Activated gamma-delta T cell (primary cell): ENCODE measurements around the gene UBE2M.

Source experiments
- DNase-seq: peaks from one replicate; lab custom pipeline; 2025; lab: John Stamatoyannopoulos, UW

Gene UBE2M

DNA sequence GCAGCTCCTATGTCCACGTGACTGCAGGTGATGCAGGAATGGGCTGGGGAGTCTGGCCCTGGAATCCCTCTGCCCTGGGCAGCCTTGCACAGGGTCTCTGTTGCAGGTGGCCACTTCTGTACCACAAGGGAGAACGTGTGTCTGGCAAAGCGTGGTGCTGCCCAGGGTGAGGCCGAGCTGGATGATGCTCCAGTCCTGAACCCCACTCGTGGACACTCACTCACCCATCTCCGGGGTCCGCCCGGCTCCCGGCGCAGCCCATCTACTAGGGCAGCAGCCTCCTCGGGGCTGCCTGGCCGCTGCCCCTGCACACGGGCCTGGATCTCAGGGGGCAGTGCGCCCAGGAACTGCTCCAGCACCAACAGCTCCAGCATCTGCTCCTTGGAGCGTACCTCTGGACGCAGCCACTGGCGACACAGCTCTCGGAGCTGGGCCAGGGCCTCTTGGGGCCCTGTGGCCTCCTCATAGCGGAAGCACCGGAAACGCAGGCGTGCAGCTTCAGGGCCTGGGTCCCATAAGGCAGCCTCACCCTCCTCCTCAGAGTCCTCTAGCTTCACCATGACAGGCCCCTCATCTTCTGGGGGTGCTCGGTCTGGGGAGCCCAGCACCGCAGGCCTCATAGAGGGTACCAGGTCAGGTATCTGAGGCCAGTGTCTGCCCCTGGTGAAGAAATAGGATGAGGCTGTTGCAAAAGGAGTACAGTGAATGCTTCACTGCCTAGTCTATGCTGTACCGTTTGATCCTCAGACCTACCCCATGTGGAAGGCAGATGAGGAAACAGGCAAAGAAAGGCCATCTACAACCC is 12.6 kb upstream of the UBE2M start:
- no peak for DNase-seq

DNA sequence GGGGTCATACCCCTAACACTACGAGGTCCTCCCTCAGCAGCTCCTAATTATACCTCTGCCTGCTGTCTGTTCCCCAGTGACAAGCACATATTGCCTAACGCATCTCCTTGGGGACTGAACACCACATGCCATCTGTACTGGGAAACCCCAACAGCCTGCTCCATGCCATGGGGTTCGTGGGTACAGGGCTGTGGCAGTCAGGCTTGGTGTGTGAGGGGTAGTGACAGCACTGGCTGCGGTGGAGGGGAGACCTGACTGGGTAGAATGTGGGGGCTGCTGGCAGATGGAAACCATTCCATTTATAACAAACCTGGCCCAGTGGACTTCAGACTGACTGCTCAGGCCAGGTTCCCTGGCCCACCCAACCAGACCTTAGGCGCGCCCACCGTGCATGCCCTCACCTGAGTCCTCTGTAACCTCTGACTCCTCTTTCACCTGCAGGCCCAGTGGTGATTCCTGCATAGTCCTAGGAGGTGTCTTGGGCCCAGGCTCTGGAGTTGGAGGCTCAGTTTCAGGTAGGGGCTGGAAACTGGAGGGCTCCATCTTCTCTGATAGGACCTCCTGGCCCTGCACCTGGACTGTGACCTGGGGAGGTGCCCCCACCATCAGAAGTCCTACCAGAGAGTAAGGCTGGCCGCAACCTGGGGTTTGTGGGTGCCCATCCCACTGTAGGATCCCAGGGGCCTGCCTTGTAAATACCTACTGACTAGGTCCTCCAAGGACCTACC is 11.7 kb upstream of the UBE2M start:
- DNase-seq = no peak

DNA sequence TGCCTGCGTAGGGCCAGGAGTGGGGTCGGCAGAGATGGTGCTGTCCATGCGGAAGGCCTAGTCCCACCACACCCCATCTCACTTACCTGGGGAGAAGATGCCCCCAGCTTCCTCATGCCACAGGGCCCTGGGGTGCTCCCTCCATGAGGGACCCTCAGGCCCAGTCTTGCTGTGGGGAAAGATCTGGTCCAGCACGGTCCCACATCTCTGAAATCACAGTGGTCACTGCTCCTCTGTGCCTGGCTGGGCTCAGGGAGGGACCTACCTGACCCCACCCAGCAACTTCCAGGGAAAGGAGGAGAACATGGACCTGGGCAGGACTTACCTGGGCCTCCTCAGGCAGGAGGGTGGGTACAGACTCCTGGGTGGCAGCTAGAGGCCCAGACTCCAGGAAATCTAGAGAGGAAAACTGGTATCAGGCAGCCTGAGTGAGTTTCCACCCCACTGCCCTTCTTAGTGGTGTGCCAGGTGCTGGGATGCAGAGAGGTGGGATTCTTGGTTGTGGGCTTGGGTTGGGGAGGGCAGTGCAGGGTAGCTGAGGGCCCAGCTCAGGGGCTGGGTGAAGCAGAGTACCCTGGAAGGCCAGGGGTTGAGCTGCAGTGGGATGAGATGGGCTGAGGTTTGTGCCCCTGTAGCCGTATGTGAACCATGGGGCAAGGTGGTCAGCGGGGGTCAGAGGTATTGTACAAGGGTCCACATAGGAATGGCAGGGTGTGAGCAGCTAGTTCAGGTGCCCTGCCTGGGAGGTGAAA is 11.0 kb upstream of the UBE2M start:
- DNase-seq = no peak

DNA sequence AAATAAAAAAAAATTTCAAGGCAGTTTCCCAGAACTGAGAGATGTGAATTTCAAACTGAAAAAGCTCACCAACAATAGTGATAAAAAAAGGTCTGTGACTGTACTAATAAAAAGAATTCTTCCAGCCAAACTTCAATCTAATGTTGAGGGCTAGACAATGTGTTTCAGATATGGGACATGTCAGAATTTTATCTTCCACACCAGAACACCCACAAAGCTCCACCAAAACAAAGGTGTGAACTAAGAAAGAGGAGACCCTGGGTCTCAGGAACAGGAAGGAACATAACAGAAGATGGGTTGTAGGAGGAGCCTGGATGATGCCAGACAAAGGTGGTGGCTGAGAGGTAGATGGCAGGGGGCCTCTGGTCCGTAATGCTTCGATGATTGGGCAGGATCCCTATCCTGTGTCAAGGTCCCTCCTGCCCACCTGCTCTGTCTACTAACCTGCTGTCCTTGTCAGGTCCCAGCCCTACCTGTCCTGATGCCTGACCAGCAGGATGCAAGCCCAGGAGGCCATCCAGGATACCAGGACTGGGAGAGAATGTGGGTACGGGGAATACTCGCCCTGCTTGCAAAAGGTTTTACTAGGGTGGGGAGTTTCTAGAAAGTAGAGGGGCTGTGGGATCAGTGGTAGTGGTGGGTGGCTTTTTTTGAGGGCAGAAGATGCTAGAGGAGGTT is 10.2 kb upstream of the UBE2M start:
- DNase-seq = no peak

DNA sequence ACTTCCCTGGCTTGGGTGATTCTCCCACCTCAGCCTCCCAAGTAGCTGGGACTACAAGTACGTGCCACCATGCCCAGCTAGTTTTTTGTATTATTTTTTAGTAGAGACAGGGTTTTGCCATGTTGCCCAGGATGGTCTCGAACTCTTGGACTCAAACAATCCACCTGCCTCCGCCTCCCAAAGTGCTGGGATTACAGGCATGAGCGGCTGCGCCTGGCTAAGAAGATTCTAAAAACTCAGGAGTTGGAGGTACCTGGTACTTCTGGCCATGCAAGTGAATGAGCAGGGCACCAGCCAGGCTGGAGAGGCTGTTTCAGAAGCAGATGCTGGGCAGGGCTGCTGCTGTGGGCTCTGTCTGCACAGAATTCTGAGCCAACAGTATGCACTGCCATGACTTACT is 8.6 kb upstream of the UBE2M start:
- no peak for DNase-seq

- no peak for DNase-seq
Measured at GRCh38 chr19:58563823-58564222, 5.4 kb upstream of the UBE2M start.

GRCh38 chr19:58563034-58563573 is 4.7 kb upstream of the UBE2M start:
- DNase-seq = no peak

DNA sequence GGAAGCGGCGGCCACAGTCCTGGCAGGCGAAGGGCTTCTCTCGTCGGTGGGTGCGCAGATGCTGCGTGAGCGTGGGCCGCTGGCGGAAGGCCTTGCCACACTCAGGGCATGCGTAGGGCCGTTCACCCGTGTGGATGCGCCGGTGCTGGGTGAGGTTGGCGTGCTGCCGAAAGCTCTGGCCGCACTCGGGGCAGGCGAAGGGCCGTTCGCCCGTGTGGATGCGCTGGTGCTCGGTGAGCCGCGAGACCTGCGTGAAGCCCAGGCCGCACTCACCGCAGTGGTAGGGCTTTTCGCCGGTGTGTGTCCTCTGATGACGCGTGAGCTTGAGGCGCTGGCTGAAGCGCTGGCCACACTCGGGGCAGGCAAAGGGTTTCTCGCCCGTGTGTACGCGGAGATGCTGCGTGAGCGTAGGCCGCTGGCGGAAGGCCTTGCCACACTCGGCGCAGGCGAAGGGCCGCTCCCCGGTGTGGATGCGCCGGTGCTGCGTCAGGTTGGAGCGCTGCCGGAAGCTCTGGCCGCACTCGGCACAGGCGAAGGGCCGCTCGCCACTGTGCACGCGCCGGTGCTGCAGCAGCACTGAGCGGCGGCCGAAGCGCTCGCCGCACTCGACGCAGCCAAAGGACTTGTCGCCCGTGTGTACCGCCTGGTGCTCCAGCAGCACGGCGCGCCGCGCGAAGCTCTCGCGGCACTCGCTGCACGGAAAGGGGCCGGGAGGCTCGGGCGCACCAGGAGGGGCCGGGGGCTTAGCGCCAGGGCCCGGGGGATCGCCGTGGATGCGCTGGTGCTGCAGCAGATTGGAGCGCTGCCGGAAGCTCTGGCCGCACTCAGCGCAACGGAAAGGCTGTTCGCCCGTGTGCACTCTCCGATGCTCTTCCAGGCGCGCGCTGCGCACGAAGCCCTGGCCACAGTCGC is 4.0 kb upstream of the UBE2M start:
- DNase-seq = no peak

DNA sequence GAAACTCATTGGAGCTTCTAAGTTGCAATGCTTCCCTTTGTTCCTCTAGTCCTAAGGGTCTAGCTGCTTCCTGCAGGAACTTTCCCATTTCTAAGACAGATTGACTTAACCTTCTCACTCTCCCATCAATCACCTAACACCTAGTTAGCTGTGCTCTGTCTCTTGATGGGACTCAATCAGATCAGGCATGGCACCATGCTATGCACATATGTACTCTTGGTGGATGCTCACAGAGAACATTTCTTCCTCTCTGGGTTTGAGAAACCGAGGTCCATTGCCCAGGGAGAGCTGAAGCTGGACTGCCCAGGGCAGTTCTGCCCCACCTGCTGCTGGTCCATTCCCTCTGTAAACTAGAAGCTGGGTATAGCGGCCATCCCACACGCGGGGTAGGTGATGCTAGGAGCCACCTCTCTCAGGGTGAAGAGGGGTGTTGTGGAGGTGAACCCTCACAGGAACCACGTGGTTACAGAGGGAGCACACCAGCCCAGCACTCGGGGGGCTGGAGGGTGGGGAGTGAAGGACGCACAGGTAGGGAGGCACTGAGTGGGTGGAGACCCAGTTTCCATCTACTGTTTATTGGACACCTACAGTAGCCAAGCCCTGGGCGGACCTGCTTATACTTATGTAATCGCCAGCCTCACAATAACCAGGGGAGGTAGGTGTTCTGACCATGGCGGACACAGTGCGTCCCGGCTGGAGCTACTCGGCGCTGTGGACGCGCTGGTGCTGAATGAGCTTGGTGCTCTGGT is 3.1 kb upstream of the UBE2M start:
- no peak for DNase-seq

- DNase-seq = no peak
Measured at GRCh38 chr19:58560921-58561320, 2.5 kb upstream of the UBE2M start.

GRCh38 chr19:58560007-58560887 is 1.8 kb upstream of the UBE2M start:
- no peak for DNase-seq

DNA sequence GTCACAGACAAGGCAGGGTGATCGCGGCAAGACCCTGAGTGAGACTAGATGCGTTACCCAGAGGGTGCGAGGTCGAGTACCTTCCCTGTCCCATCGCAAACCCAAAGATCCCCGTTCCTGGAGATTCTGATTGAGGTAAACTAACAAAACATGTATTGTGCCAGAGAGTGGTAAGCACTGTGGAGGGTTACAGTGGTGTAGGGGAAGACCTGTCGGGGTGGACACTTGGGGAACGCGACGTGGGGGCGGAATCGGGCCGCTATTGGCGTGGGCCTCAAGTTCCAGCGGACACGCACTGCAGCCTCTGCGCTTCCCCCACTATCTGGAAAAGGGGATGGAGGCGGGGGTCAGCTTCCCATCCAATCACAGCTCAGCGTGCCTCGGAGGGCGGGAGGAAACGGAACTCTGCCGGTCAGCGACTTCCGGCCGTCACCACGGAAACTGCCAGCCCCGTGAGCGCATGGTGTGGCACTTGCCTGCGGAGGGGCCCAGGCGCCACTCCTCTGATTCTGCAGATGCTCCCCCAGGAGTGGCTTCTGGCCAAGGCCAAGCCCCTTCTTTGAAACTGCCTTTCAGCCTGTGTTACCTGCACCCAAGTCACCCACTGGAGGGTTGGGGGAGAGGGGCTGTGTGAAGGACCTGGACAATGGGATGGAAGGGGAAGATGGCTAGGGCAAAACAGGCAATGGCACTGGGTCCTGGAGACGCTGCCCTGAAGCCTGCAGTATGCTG is 1.0 kb upstream of the UBE2M start:
- no peak for DNase-seq

DNA sequence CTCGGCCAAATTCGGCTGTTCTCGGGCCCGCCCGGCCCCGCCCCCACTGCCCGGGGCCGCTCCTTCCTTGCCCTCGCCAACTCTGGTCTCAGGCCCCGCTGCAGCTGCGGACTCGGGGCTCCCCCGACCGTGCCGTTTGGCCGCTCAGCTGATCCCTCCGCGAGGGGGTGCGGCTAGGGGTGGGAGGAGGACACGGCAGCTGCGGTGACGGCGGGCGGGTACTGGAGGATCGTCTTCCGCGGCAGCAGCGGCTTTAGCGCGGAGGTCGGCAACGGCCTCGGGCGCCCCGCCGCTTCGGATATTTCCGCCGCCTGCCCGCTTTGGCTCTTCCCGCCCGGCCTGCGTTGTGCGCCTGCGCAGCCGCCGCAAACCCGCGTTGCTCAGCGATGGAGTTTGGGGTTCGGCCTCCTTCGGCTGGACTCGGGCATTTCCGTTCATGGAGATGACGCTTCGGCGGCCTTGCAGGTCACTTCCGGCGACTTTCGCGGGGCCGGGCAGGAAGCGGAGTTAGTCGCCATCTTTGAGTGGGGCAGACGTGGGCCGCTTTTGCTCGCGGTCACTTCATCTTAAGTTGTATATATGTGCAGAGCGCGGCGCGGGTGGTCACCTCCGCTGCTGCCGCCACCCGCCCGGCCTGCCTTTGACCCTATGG is 338 bp upstream of the UBE2M start:
- no peak for DNase-seq

DNA sequence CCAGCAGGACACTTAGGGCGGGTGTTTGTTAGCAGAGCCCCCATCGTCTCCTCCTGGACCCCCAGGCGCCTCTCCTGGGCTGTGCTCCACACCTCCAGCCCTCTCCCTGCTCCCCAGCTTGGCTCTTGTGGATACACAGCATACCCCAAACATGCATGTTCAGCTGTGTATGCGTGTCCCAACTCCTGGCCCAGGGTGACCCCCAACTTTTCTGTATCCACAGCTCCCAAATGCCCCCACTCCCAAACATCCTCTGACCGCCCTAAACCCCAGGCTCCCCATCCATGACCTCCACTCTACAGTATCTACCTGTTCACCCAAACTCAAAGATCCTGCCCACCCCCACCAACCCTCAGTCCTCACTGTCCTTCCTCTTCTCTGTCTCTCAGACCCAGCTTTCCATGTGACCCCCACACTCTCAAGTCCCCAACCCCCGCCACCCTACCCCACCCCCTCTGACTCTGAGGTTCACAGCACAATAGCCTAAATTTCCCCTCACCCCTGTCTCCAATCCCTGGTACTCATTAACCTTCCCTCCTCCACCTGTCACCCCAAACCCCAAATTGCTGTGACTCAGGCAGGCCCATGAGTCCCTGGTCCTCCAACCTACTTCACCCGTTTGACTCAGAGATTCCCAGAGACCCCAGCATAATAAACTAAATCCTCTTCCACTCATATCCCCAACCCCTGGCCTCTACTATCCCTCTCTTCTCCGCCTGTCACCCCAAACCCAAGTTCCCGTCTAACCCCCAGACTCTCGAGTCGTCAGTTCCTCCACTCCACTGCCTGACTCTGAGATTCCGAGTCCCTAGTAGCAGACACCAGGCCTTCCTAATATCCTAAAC is 968 bp downstream of the UBE2M start:
- no peak for DNase-seq

DNA sequence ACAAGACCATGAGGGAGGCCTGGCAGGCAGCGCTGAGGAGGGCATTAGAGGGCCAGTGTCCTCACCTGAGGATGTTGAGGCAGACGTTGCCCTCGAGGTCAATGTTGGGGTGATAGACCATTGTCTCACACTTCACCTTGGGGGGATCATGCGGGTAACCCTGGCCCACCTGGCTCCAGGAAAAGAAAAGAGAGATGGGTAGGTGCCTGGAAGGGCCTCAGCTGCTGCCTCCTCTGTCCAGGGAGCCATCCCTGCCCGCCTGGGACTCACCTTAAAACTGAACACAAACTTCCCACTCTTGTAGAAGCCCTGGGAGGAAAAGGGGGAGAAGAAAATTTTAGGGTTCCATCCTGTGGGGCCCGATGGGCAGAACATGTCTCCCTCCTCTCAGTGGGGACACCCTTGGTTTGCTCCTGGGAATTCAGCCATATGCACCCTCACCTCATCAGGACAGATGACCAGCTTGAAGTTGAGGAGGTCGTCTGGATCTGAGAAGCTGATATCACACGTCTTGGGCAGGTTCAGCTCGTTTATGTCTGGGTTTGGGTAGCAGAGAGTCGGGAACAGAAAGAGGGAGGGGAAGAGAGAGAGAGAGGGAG is 1.7 kb downstream of the UBE2M start:
- no peak for DNase-seq

- no peak for DNase-seq
Measured at GRCh38 chr19:58555920-58556621, 2.3 kb downstream of the UBE2M start.
